Esophagus squamous epithelium (tissue), 4 donors: ENCODE measurements around the gene HPCAL1.

Experiments used
- CTCF ChIP-seq, 6 experiments: fragments of 450-650 bp in 4 of 6; fragments of 200-600 bp in 2 of 6; sonication (generic) in 2 of 6; IDR thresholded peaks; one replicate each; pipeline ENCODE4 v1.5.1; 2016 to 2019; ENCODE audit warnings: antibody characterized with exemption in 6 of 6, mild to moderate bottlenecking in 4 of 6, moderate library complexity in 4 of 6
- POLR2A ChIP-seq, 4 donors: fragments of 450-650 bp; IDR thresholded peaks; one replicate each; pipeline ENCODE4 v1.6.1; 2017; ENCODE audit warnings: antibody characterized with exemption in 4 of 4, mild to moderate bottlenecking in 4 of 4, moderate library complexity in 3 of 4

- no peak for TF ChIP-seq POLR2A (IDR thresholded peaks at IDR 0.05)
- TF ChIP-seq CTCF (IDR thresholded peaks at IDR 0.05): no peak
These were observed 49.7 kb downstream of the HPCAL1 start for GRCh38 chr2:10352361-10352760.
